ENCODE results near the gene PIK3CA. TPM values are rescaled to one million over a fixed set of nuclear protein-coding genes. Genes with fewer than 3 reads are reported as not detected.

Gene PIK3CA
- total RNA-seq, 1 experiment from 2014 or later = 12.0 TPM

- no peaks in the 10 kb centered on the region for H3K27me3 ChIP-seq (ENCODE audit: insufficient read depth, low read length)
- H3K14ac ChIP-seq (ENCODE audit: insufficient read depth, low read length) = no peak overlapping the region
- H3K27me3 Mint-ChIP-seq (ENCODE audit: low read depth) = no peaks in the 10 kb centered on the region
- H2AK5ac ChIP-seq (ENCODE audit: insufficient read length, low read length) = no peak overlapping the region
- no peaks in the 10 kb centered on the region for H4K20me1 ChIP-seq (ENCODE audit: control insufficient read depth, insufficient read depth, insufficient read length)
- H3K79me2 ChIP-seq (ENCODE audit: insufficient read depth, low read length) = no peaks in the 10 kb centered on the region
- H2BK15ac ChIP-seq (ENCODE audit: low read depth, low read length) = no peak overlapping the region
- no peak overlapping the region for H3K18ac ChIP-seq (ENCODE audit: insufficient read length, low read depth, low read length)
- no peak overlapping the region for H4K5ac ChIP-seq (ENCODE audit: insufficient read length, low read depth, low read length)
- no peak overlapping the region for H3K4ac ChIP-seq (ENCODE audit: low read depth, low read length)
- H2BK20ac ChIP-seq (ENCODE audit: low read depth, low read length, poor library complexity, severe bottlenecking) = no peak overlapping the region
- WGBS (ENCODE audit: extremely low coverage, insufficient read length, low lambda C conversion rate) = no CpG with 5 or more reads among the region's 4 CpGs
- H3K9me3 ChIP-seq (ENCODE audit: control insufficient read depth, low read depth, low read length) = no peaks in the 10 kb centered on the region
- peaks cover 13 to 19% (median 15%) of the 10 kb centered on the region in 3 experiments for H3K36me3 Mint-ChIP-seq (ENCODE audit: insufficient read depth in 1 of 3, low read depth in 3 of 3)
- no peak for DNase-seq
- H2AFZ ChIP-seq (ENCODE audit: low read length) = no peak overlapping the region
- H2BK12ac ChIP-seq (ENCODE audit: insufficient read length, low read depth, low read length) = no peak overlapping the region
- H3K9me3 Mint-ChIP-seq = no peaks in the 10 kb centered on the region
- no peaks in the 10 kb centered on the region for H3K23me2 ChIP-seq (ENCODE audit: insufficient read length, low read depth, low read length, poor library complexity, severe bottlenecking)
- H3K56ac ChIP-seq (ENCODE audit: insufficient read length, low read depth, low read length) = no peak overlapping the region
- no peak overlapping the region for H3K4me2 ChIP-seq (ENCODE audit: insufficient read depth, insufficient read length, low read length)
- H3K79me1 ChIP-seq (ENCODE audit: insufficient read depth, low read depth, low read length, poor library complexity, severe bottlenecking) = no peaks in the 10 kb centered on the region
- H3K27ac Mint-ChIP-seq = no peak overlapping the region
- H3K9ac ChIP-seq (ENCODE audit: extremely low read depth, insufficient read length, low read length) = no peak overlapping the region
- H3K23ac ChIP-seq (ENCODE audit: insufficient read length, low read depth, low read length) = no peak overlapping the region
- H3T11ph ChIP-seq (ENCODE audit: low read length) = no peak overlapping the region
- H3K4me1 ChIP-seq (ENCODE audit: insufficient read depth, low read length) = peaks cover 3% of the 10 kb centered on the region; the same call in 1 of the 2 replicates
- no peak overlapping the region for H4K8ac ChIP-seq (replicated peaks; ENCODE audit: insufficient read length, low read depth, low read length)
- H3K4me3 Mint-ChIP-seq = no peak overlapping the region
- no peak overlapping the region for H4K91ac ChIP-seq (ENCODE audit: insufficient read length, low read depth, low read length)
- no peak overlapping the region for H3K27ac ChIP-seq (ENCODE audit: insufficient read length, low read depth, low read length)
- no peak for TF ChIP-seq CTCF (conservative IDR thresholded peaks at IDR 0.05)
- H2BK120ac ChIP-seq (ENCODE audit: low read depth, low read length, poor library complexity, severe bottlenecking) = no peak overlapping the region
- H2BK5ac ChIP-seq (ENCODE audit: insufficient read length, low read length) = no peak overlapping the region
- peaks cover 14 to 17% of the 10 kb centered on the region in 2 experiments; a peak in 3 of 4 replicates for H3K4me1 Mint-ChIP-seq
Measured at GRCh38 chr3:179234199-179234598, 86.0 kb downstream of the PIK3CA start.

All from H9 (cell line).